Measurements from ENCODE around the gene ATF2.

GRCh38 chr2:175156534-175156933 lies 11.5 kb downstream of the ATF2 start:
- TF ChIP-seq CTCF (IDR thresholded peaks at IDR 0.05; ENCODE audit: low read depth, low read length) (no peak), POLR2A (IDR thresholded peaks at IDR 0.05; ENCODE audit: extremely low read depth, insufficient read length) (no peak)

Measured in NB4 (cell line).